OCI-LY7 (cell line): ENCODE results near the gene REC114.

ENCODE experiments used
- EZH2phosphoT487 ChIP-seq: fragments of 200-600 bp; sonication (generic); IDR thresholded peaks from 2 replicates; pipeline ENCODE4 v1.6.1; 2018; ENCODE audit warnings: low read depth, borderline replicate concordance, mild to moderate bottlenecking, mixed run types, antibody characterized with exemption, low read length, moderate library complexity, mixed read lengths
- TF ChIP-seq, protein P1 (sequence below): fragments of 200-600 bp; sonication (generic); conservative IDR thresholded peaks from 2 replicates; pipeline ENCODE4 v1.5.1; 2014; ENCODE audit warnings: mild to moderate bottlenecking, antibody characterized with exemption, low read length, moderate library complexity, mixed read lengths

DNA sequence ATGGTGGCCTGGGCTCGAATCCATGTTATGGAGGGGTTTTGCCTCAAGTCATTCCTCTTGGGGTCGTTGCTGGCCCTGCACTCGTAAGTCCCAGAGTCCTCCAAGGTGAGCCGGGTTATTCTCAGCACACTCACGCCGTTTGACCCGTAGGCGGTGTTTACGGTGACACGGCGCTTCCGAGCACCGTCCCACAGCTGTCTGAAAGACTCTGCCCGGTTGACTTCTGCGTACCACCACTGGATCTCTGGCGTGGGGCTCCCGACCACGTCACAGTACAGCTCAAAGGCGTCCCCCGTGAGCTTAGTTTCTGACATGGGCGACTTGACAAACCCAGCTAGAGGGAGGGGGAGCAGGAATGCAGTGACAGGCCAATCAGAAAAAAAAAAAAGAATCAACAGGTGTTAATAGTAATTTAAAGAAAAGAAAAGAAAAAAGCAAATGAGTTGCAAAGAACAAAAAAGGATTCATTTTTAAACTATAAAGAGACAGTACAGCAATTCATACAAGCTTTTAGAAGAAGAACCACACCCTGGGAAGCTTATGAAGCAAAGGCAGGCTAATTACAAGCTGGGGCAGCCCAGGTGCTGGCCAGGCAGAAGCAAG lies 154.2 kb downstream of the REC114 start:
- TF ChIP-seq EZH2phosphoT487 = no peak
- TF ChIP-seq, protein P1, sequence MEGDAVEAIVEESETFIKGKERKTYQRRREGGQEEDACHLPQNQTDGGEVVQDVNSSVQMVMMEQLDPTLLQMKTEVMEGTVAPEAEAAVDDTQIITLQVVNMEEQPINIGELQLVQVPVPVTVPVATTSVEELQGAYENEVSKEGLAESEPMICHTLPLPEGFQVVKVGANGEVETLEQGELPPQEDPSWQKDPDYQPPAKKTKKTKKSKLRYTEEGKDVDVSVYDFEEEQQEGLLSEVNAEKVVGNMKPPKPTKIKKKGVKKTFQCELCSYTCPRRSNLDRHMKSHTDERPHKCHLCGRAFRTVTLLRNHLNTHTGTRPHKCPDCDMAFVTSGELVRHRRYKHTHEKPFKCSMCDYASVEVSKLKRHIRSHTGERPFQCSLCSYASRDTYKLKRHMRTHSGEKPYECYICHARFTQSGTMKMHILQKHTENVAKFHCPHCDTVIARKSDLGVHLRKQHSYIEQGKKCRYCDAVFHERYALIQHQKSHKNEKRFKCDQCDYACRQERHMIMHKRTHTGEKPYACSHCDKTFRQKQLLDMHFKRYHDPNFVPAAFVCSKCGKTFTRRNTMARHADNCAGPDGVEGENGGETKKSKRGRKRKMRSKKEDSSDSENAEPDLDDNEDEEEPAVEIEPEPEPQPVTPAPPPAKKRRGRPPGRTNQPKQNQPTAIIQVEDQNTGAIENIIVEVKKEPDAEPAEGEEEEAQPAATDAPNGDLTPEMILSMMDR = no peak
